MM.1S (cell line): ENCODE results near the gene GRIA4.

Source experiments
- DNase-seq: peaks from one replicate; pipeline ENCODE4 v3.0.0-alpha.2; 2015
- H2AFZ ChIP-seq: fragments of 300-600 bp; sonication (generic); 2 replicates; pipeline ENCODE4 v1.6.0; 2016; ENCODE audit warnings: antibody characterized with exemption, low read length
- H3F3A ChIP-seq: fragments of 300-600 bp; sonication (generic); 2 replicates; pipeline ENCODE4 v1.6.1; 2016; ENCODE audit warnings: mild to moderate bottlenecking, antibody characterized with exemption, low read length, moderate library complexity, mixed read lengths; ENCODE audit not compliant: insufficient read depth
- H3K27ac ChIP-seq: fragments of 300-600 bp; sonication (generic); 2 replicates; pipeline ENCODE4 v1.5.1; 2016; ENCODE audit warnings: mild to moderate bottlenecking, low read length
- H3K27me3 ChIP-seq: fragments of 300-600 bp; sonication (generic); replicated peaks from 2 replicates; pipeline ENCODE4 v1.6.0; 2016; ENCODE audit warnings: low read length; ENCODE audit not compliant: insufficient read depth
- H3K36me3 ChIP-seq: fragments of 300-600 bp; sonication (generic); replicated peaks from 2 replicates; pipeline ENCODE4 v1.6.1; 2016; ENCODE audit warnings: mild to moderate bottlenecking, low read length, mixed read lengths; ENCODE audit not compliant: insufficient read depth
- H3K4me1 ChIP-seq: fragments of 300-600 bp; sonication (generic); 2 replicates; pipeline ENCODE4 v1.6.1; 2016; ENCODE audit warnings: low read length, mixed read lengths
- H3K4me2 ChIP-seq: fragments of 300-600 bp; sonication (generic); 2 replicates; pipeline ENCODE4 v1.6.0; 2016; ENCODE audit warnings: low read depth, low read length
- H3K4me3 ChIP-seq: fragments of 300-600 bp; sonication (generic); 2 replicates; pipeline ENCODE4 v1.5.1; 2016; ENCODE audit warnings: low read length, mixed read lengths
- H3K79me2 ChIP-seq: fragments of 300-600 bp; sonication (generic); 2 replicates; pipeline ENCODE4 v1.6.1; 2016; ENCODE audit warnings: mixed run types, low read length, mixed read lengths
- H3K9ac ChIP-seq: fragments of 300-600 bp; sonication (generic); 2 replicates; pipeline ENCODE4 v1.6.1; 2016; ENCODE audit warnings: low read length, mixed read lengths
- H3K9me2 ChIP-seq: fragments of 300-600 bp; sonication (generic); replicated peaks from 2 replicates; pipeline ENCODE4 v1.6.1; 2016; ENCODE audit warnings: mild to moderate bottlenecking, low read length, mixed read lengths; ENCODE audit not compliant: insufficient read depth
- H3K9me3 ChIP-seq: fragments of 300-600 bp; sonication (generic); replicated peaks from 2 replicates; pipeline ENCODE4 v1.6.1; 2016; ENCODE audit warnings: mild to moderate bottlenecking, low read length, mixed read lengths; ENCODE audit not compliant: insufficient read depth
- H4K20me1 ChIP-seq: fragments of 300-600 bp; sonication (generic); 2 replicates; pipeline ENCODE4 v1.6.1; 2016; ENCODE audit warnings: mild to moderate bottlenecking, low read length, moderate library complexity, mixed read lengths; ENCODE audit not compliant: insufficient read depth
- EZH2 ChIP-seq: fragments of 300-600 bp; sonication (generic); optimal IDR thresholded peaks from 2 replicates; pipeline ENCODE3; 2017; ENCODE audit warnings: low read depth, mild to moderate bottlenecking, antibody characterized with exemption, low read length, mixed read lengths
- EZH2phosphoT487 ChIP-seq: fragments of 300-600 bp; sonication (generic); IDR thresholded peaks from 2 replicates; pipeline ENCODE4 v1.6.1; 2018; ENCODE audit warnings: antibody characterized with exemption, low read length
- TF ChIP-seq, protein P1 (sequence below): fragments of 300-600 bp; sonication (generic); IDR thresholded peaks from 2 replicates; pipeline ENCODE4 v1.5.1; 2016; ENCODE audit warnings: antibody characterized with exemption, low read length, mixed read lengths

Gene GRIA4

DNA sequence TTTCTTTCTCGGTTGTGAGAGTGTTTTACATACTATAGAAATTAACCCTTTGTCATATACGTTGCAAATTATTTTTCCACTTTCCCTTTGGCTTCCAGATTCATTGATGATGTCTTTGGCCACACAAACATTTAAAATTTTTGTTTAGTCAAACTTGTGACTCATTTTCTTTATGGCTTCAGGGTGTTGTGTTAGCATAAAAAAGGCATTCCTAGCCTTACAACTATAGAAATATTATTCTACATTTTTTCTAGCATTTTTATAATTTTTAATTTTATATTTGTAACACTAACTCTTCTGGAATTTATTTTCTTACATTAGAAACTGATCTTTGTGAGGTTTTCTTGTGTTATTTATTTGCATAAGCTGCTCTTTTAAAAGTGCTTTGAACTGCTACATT is 12.1 kb downstream of the GRIA4 start:
- Histone ChIP-seq H3K27ac (no peak overlapping the region), H4K20me1 (no peaks in the 10 kb centered on the region), H3K9me3 (no peaks in the 10 kb centered on the region), H2AFZ (no peak overlapping the region), H3K9ac (no peak overlapping the region), H3K4me2 (no peak overlapping the region), H3K27me3 (no peaks in the 10 kb centered on the region), H3K4me1 (no peaks in the 10 kb centered on the region), H3F3A (no peaks in the 10 kb centered on the region), H3K9me2 (no peaks in the 10 kb centered on the region), H3K79me2 (no peaks in the 10 kb centered on the region), H3K4me3 (no peak overlapping the region), H3K36me3 (no peaks in the 10 kb centered on the region)
- DNase-seq, result no peak
- TF ChIP-seq, protein P1, sequence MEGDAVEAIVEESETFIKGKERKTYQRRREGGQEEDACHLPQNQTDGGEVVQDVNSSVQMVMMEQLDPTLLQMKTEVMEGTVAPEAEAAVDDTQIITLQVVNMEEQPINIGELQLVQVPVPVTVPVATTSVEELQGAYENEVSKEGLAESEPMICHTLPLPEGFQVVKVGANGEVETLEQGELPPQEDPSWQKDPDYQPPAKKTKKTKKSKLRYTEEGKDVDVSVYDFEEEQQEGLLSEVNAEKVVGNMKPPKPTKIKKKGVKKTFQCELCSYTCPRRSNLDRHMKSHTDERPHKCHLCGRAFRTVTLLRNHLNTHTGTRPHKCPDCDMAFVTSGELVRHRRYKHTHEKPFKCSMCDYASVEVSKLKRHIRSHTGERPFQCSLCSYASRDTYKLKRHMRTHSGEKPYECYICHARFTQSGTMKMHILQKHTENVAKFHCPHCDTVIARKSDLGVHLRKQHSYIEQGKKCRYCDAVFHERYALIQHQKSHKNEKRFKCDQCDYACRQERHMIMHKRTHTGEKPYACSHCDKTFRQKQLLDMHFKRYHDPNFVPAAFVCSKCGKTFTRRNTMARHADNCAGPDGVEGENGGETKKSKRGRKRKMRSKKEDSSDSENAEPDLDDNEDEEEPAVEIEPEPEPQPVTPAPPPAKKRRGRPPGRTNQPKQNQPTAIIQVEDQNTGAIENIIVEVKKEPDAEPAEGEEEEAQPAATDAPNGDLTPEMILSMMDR, result no peak
- TF ChIP-seq EZH2phosphoT487 (no peak), EZH2 (no peak)

DNA sequence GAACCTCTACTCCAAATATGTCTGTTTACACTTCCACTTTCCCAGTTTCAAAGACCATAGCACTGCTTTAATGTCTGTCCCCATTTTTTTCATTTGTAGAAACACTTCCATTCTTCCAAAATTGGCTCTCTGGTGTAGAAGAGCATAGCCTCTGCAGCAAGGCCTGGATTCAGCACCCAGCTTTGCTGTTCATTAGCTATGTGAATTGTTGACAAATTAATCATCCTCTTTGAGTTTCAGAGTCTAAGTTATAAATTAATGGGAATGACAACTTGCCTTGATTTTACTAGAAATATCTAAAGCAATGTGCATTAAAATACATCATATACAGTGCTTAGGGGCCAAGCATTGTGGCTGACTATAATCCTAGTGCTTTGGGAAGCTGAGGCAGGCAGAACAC is 22.4 kb downstream of the GRIA4 start:
- H3K9me3 ChIP-seq, result no peaks in the 10 kb centered on the region
- H3K4me1 ChIP-seq, result no peaks in the 10 kb centered on the region
- H3K4me2 ChIP-seq, result no peak overlapping the region
- H3K4me3 ChIP-seq, result no peak overlapping the region
- H3K9ac ChIP-seq, result no peak overlapping the region
- no peaks in the 10 kb centered on the region for H3K36me3 ChIP-seq
- H2AFZ ChIP-seq, result no peak overlapping the region
- TF ChIP-seq EZH2phosphoT487 (no peak), EZH2 (no peak)
- TF ChIP-seq, protein P1, result no peak
- no peaks in the 10 kb centered on the region for H3K79me2 ChIP-seq
- H3K27me3 ChIP-seq, result no peaks in the 10 kb centered on the region
- H3K9me2 ChIP-seq, result no peaks in the 10 kb centered on the region
- H3F3A ChIP-seq, result no peaks in the 10 kb centered on the region
- DNase-seq, result no peak
- H3K27ac ChIP-seq, result no peak overlapping the region
- H4K20me1 ChIP-seq, result no peaks in the 10 kb centered on the region

DNA sequence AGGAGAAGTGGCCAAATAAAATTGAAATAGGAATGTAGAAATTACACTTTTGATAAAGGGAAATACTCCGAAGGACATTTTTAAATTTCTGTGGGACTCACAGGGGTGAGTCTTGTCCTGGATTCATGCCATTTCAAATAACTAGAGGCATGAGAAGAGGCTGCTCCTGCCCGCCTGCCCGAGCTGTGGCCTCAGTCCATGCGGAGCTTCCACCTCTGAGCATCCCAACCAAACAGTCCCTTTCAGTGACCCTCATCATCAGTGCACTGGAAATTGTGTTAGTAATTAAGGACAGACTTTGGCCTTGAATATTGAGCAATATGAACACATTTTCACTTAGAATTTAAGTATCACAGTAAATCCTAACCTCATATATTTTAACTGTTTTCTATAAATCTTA is 25.6 kb downstream of the GRIA4 start:
- H3K9ac ChIP-seq, result no peak overlapping the region
- H3K9me2 ChIP-seq, result no peaks in the 10 kb centered on the region
- no peak overlapping the region for H3K4me3 ChIP-seq
- no peak overlapping the region for H3K4me2 ChIP-seq
- no peaks in the 10 kb centered on the region for H3K9me3 ChIP-seq
- no peaks in the 10 kb centered on the region for H3F3A ChIP-seq
- H2AFZ ChIP-seq, result no peak overlapping the region
- H3K79me2 ChIP-seq, result no peaks in the 10 kb centered on the region
- H3K27me3 ChIP-seq, result no peaks in the 10 kb centered on the region
- H4K20me1 ChIP-seq, result no peaks in the 10 kb centered on the region
- H3K4me1 ChIP-seq, result no peaks in the 10 kb centered on the region
- no peak overlapping the region for H3K27ac ChIP-seq
- TF ChIP-seq, protein P1, result no peak
- no peak for TF ChIP-seq EZH2phosphoT487
- no peak for TF ChIP-seq EZH2
- DNase-seq, result no peak
- no peaks in the 10 kb centered on the region for H3K36me3 ChIP-seq
